ENCODE data around the gene LCORL. TPM values are rescaled to one million over a fixed set of nuclear protein-coding genes. Genes with fewer than 3 reads are reported as not detected.

The LCORL gene
- total RNA-seq, 6 experiments from 2014 or later: 4.3 to 8.7 (median 6.2) TPM

- no peaks in the 10 kb centered on the region for H3K4me1 ChIP-seq
- H3K36me3 ChIP-seq: no peaks in the 10 kb centered on the region
- H3K27me3 ChIP-seq: no peaks in the 10 kb centered on the region
- intact Hi-C loops (cut with DNase I): no loop called here
- DNase-seq (no peak), ATAC-seq (no peak)
- no peaks in the 10 kb centered on the region for H3K9me3 ChIP-seq
- 57% methylated on average over 2 of the region's 2 CpGs for WGBS (ENCODE audit: insufficient coverage, low coverage, low lambda C conversion rate, missing lambda C conversion rate)
- no peak for TF ChIP-seq CTCF (IDR thresholded peaks at IDR 0.05)
- no peak for TF ChIP-seq POLR2A (IDR thresholded peaks at IDR 0.05)
- no peak overlapping the region for H3K4me3 ChIP-seq
- no peak overlapping the region for H3K27ac ChIP-seq
Measured at GRCh38 chr4:18057821-18058533, 36.4 kb upstream of the LCORL start.

- no peaks in the 10 kb centered on the region for H3K4me1 ChIP-seq
- no peak overlapping the region for H3K27ac ChIP-seq
- no peak for ATAC-seq
- no peaks in the 10 kb centered on the region for H3K36me3 ChIP-seq
- intact Hi-C loops (cut with DNase I): no loop called here
- WGBS (ENCODE audit: insufficient coverage, low coverage, low lambda C conversion rate, missing lambda C conversion rate): 57% methylated on average over 2 of the region's 2 CpGs
- no peak overlapping the region for H3K4me3 ChIP-seq
- no peaks in the 10 kb centered on the region for H3K9me3 ChIP-seq
- DNase-seq: no peak
- TF ChIP-seq POLR2A (IDR thresholded peaks at IDR 0.05) (no peak), CTCF (IDR thresholded peaks at IDR 0.05) (no peak)
- H3K27me3 ChIP-seq: no peaks in the 10 kb centered on the region
Measured at GRCh38 chr4:18056030-18056429, 34.5 kb upstream of the LCORL start.

- intact Hi-C loops (cut with DNase I): no loop called here
- 71% methylated on average over 1 of the region's 1 CpG for WGBS (ENCODE audit: insufficient coverage, low coverage, low lambda C conversion rate, missing lambda C conversion rate)
- DNase-seq (no peak), ATAC-seq (no peak)
- Histone ChIP-seq H3K4me1 (no peaks in the 10 kb centered on the region), H3K27ac (no peak overlapping the region), H3K9me3 (no peaks in the 10 kb centered on the region), H3K36me3 (no peaks in the 10 kb centered on the region), H3K4me3 (no peak overlapping the region), H3K27me3 (no peaks in the 10 kb centered on the region)
- TF ChIP-seq POLR2A (IDR thresholded peaks at IDR 0.05) (no peak), CTCF (IDR thresholded peaks at IDR 0.05) (no peak)
Measured at GRCh38 chr4:18052158-18052557, 30.6 kb upstream of the LCORL start.

GRCh38 chr4:18051281-18051680 lies 29.7 kb upstream of the LCORL start:
- no peak for ATAC-seq
- H3K27me3 ChIP-seq: no peaks in the 10 kb centered on the region
- no peak for TF ChIP-seq CTCF (IDR thresholded peaks at IDR 0.05)
- WGBS (ENCODE audit: insufficient coverage, low coverage, low lambda C conversion rate, missing lambda C conversion rate): 94% methylated on average over 2 of the region's 2 CpGs
- no peaks in the 10 kb centered on the region for H3K36me3 ChIP-seq
- no peak overlapping the region for H3K4me3 ChIP-seq
- no peak overlapping the region for H3K27ac ChIP-seq
- H3K9me3 ChIP-seq: no peaks in the 10 kb centered on the region
- no peak for DNase-seq
- intact Hi-C loops (cut with DNase I): no loop called here
- H3K4me1 ChIP-seq: no peaks in the 10 kb centered on the region
